Transverse colon (tissue), 3 donors: Measurements from ENCODE around the gene LSR.

Source experiments
- CTCF ChIP-seq, 5 experiments: fragments of 200-600 bp in 3 of 5; fragments of 450-650 bp in 2 of 5; sonication (generic) in 3 of 5; IDR thresholded peaks; 1 replicate in 2 of 5; 2 replicates in 3 of 5; pipeline ENCODE4 v1.5.1; 2016 to 2017; ENCODE audit warnings: antibody characterized with exemption in 5 of 5, inconsistent platforms in 3 of 5, mild to moderate bottlenecking in 2 of 5, moderate library complexity in 1 of 5
- POLR2A ChIP-seq: fragments of 450-650 bp; IDR thresholded peaks from one replicate; pipeline ENCODE4 v1.6.1; 2016; ENCODE audit warnings: antibody characterized with exemption, mild to moderate bottlenecking, moderate library complexity

- no peak for TF ChIP-seq POLR2A
- TF ChIP-seq CTCF (IDR thresholded peaks at IDR 0.05): no peak
Observed at GRCh38 chr19:35223862-35224505, 24.8 kb upstream of the LSR start.
